Stomach (tissue), 9 donors: ENCODE results near the gene TMEM181. TPM values are rescaled to one million over a fixed set of nuclear protein-coding genes. Genes with fewer than 3 reads are reported as not detected.

Source experiments
- DNase-seq, 2 donors: peaks; one replicate each; pipeline versions ENCODE4 v3.0.0 to v3.0.0-alpha.2; 2013 to 2019
- H3K27ac ChIP-seq, 5 donors: fragments of 200-600 bp in 4 of 5; sonication (generic) in 4 of 5; one replicate each; pipeline ENCODE4 v1.5.1; 2013 to 2019; ENCODE audit warnings: mild to moderate bottlenecking in 1 of 5, moderate library complexity in 1 of 5
- H3K27me3 ChIP-seq, 3 donors: fragments of 200-600 bp; sonication (generic); one replicate each; pipeline ENCODE4 v1.5.1; 2017 to 2019; ENCODE audit warnings: mixed run types in 1 of 3
- H3K36me3 ChIP-seq, 4 donors: fragments of 200-600 bp; sonication (generic); 1 replicate in 3 of 4; 2 replicates in 1 of 4; pipeline ENCODE4 v1.5.1; 2016 to 2019
- H3K4me1 ChIP-seq, 4 donors: fragments of 200-600 bp; sonication (generic); one replicate each; pipeline ENCODE4 v1.5.1; 2016 to 2019
- H3K4me3 ChIP-seq, 4 donors: fragments of 200-600 bp; sonication (generic) in 3 of 4; one replicate each; pipeline ENCODE4 v1.5.1; 2016 to 2019; ENCODE audit warnings: mild to moderate bottlenecking in 1 of 4
- H3K9me3 ChIP-seq, 4 donors: fragments of 200-600 bp; sonication (generic); one replicate each; pipeline ENCODE4 v1.5.1; 2016 to 2019
- CTCF ChIP-seq, 7 experiments: fragments of 450-650 bp in 4 of 7; fragments of 200-600 bp in 3 of 7; sonication (generic) in 3 of 7; IDR thresholded peaks; one replicate each; pipeline ENCODE4 v1.5.1; 2016 to 2019; ENCODE audit warnings: antibody characterized with exemption in 7 of 7, control low read depth in 2 of 7, mild to moderate bottlenecking in 1 of 7
- EP300 ChIP-seq: sonication (generic); formaldehyde crosslinking; IDR thresholded peaks from one replicate; pipeline ENCODE4 v1.6.1; 2017; ENCODE audit warnings: antibody characterized with exemption
- POLR2A ChIP-seq, 4 donors: fragments of 450-650 bp; IDR thresholded peaks; one replicate each; pipeline ENCODE4 v1.6.1; 2016; ENCODE audit warnings: antibody characterized with exemption in 4 of 4, control low read depth in 2 of 4, mild to moderate bottlenecking in 1 of 4, moderate library complexity in 1 of 4
- POLR2AphosphoS5 ChIP-seq, 3 donors: sonication (generic); formaldehyde crosslinking; IDR thresholded peaks; one replicate each; pipeline ENCODE4 v1.6.1; 2016; ENCODE audit warnings: antibody characterized with exemption in 3 of 3
- WGBS, 5 donors: extraction: QIAGEN DNeasy Blood & Tissue Kit in 3 of 5; methylation state at CpG; one replicate each; pipeline versions ENCODE4 v1.1.5 to v1.1.7; 2013 to 2018; 5-methylcytosine and 5-hydroxymethylcytosine counted together
- intact Hi-C: fragments of 100-400 bp; cut with DNase I; formaldehyde crosslinking; loops from one replicate; pipeline ENCODE4 v1.15.1; 2023; ENCODE audit warnings: low total_unique reads
- polyA plus RNA-seq, 3 donors: library from polyadenylated mRNA; stranded (reverse); fragments of 200-250 nt; gene quantifications; one replicate each; pipeline ENCODE4 v1.2.3, GENCODE V29; 2013
- total RNA-seq, 5 donors: library from RNA; depleted of rRNA; stranded (reverse); fragments of >200 nt; gene quantifications; one replicate each; pipeline versions ENCODE4 v1.1.0 to v1.2.3, GENCODE V29; 2014 to 2016
- donor health status: healthy with polysubstance abuse.
- donor health status: Bipolar disorder and iron deficiency.
- donor health status: healthy.

TMEM181 gene
- total and polyA plus RNA-seq, 8 donors = 2.9 to 62.2 (median 15.0) TPM

GRCh38 chr6:158591134-158591809, 31.4 kb downstream of the TMEM181 start:
- no peak for DNase-seq
- 73 to 77% (median 74%) methylated on average over 7 of the region's 7 CpGs for WGBS, 5 donors
- TF ChIP-seq POLR2AphosphoS5 (IDR thresholded peaks at IDR 0.05) = no peak
- TF ChIP-seq CTCF (IDR thresholded peaks at IDR 0.05) = no peak
- no peak for TF ChIP-seq POLR2A (IDR thresholded peaks at IDR 0.05)
- no peak for TF ChIP-seq EP300

GRCh38 chr6:158591810-158592209, 31.9 kb downstream of the TMEM181 start:
- Histone ChIP-seq H3K4me3 (no peak overlapping the region), H3K36me3 (peaks cover 68 to 100% (median 100%) of the 10 kb centered on the region in 4 donors), H3K27me3 (no peaks in the 10 kb centered on the region), H3K27ac (no peak overlapping the region), H3K9me3 (no peaks in the 10 kb centered on the region), H3K4me1 (no peaks in the 10 kb centered on the region)
- TF ChIP-seq CTCF (IDR thresholded peaks at IDR 0.05) (no peak), POLR2A (IDR thresholded peaks at IDR 0.05) (no peak), EP300 (no peak), POLR2AphosphoS5 (IDR thresholded peaks at IDR 0.05) (no peak)
- no peak for DNase-seq
- intact Hi-C loops = no loop called here
- 91 to 98% (median 94%) methylated on average over 4 of the region's 4 CpGs for WGBS, 5 donors

More at GRCh38 chr6:158591134-158591809, 31.4 kb downstream of the TMEM181 start:
- H3K36me3 ChIP-seq = peaks cover 72 to 100% (median 100%) of the 10 kb centered on the region in 4 donors
- no peaks in the 10 kb centered on the region for H3K9me3 ChIP-seq
- H3K4me1 ChIP-seq = no peaks in the 10 kb centered on the region
- no peak overlapping the region for H3K4me3 ChIP-seq
- intact Hi-C loops = no loop called here
- no peak overlapping the region for H3K27ac ChIP-seq
- H3K27me3 ChIP-seq = no peaks in the 10 kb centered on the region

- no peak for DNase-seq
- H3K9me3 ChIP-seq = no peaks in the 10 kb centered on the region
- H3K27me3 ChIP-seq = no peaks in the 10 kb centered on the region
- WGBS, 5 donors = 87 to 97% (median 92%) methylated on average over 3 of the region's 3 CpGs
- no peak overlapping the region for H3K27ac ChIP-seq
- H3K36me3 ChIP-seq = peaks cover 57 to 100% (median 100%) of the 10 kb centered on the region in 4 donors
- intact Hi-C loops = no loop called here
- H3K4me1 ChIP-seq = no peaks in the 10 kb centered on the region
- no peak overlapping the region for H3K4me3 ChIP-seq
- no peak for TF ChIP-seq CTCF (IDR thresholded peaks at IDR 0.05)
Measured at GRCh38 chr6:158593670-158594069, 33.8 kb downstream of the TMEM181 start.

GRCh38 chr6:158595223-158595622, 35.3 kb downstream of the TMEM181 start:
- no peak overlapping the region for H3K4me3 ChIP-seq
- WGBS, 5 donors = 75 to 89% (median 83%) methylated on average over 5 of the region's 5 CpGs
- TF ChIP-seq EP300 = no peak
- intact Hi-C loops = no loop called here
- no peaks in the 10 kb centered on the region for H3K27me3 ChIP-seq
- H3K4me1 ChIP-seq = no peaks in the 10 kb centered on the region
- no peak overlapping the region for H3K27ac ChIP-seq
- peaks cover 56 to 100% (median 100%) of the 10 kb centered on the region in 4 donors for H3K36me3 ChIP-seq
- no peak for DNase-seq
- H3K9me3 ChIP-seq = no peaks in the 10 kb centered on the region

- Histone ChIP-seq H3K4me1 (no peaks in the 10 kb centered on the region), H3K27me3 (no peaks in the 10 kb centered on the region), H3K27ac (no peak overlapping the region), H3K36me3 (peaks cover 45 to 100% (median 100%) of the 10 kb centered on the region in 4 donors), H3K9me3 (no peaks in the 10 kb centered on the region), H3K4me3 (no peak overlapping the region)
- TF ChIP-seq POLR2AphosphoS5 (IDR thresholded peaks at IDR 0.05) = no peak
- no peak for TF ChIP-seq EP300
- no peak for TF ChIP-seq POLR2A (IDR thresholded peaks at IDR 0.05)
- no peak for TF ChIP-seq CTCF (IDR thresholded peaks at IDR 0.05)
- intact Hi-C loops = no loop called here
- WGBS, 5 donors = 64 to 85% (median 73%) methylated on average over 6 of the region's 6 CpGs
- peak in 1 of 2 donors; percentile 41 for DNase-seq
Measured at GRCh38 chr6:158596861-158597260, 37.0 kb downstream of the TMEM181 start.
